Loucy (cell line): Measurements from ENCODE around the gene PPEF1.

Experiments
- EZH2phosphoT487 ChIP-seq: fragments of 200-600 bp; IDR thresholded peaks from 2 replicates; pipeline ENCODE4 v1.6.1; 2018; ENCODE audit warnings: antibody characterized with exemption, mild to moderate bottlenecking, moderate library complexity, borderline replicate concordance
- TF ChIP-seq, protein P1 (sequence below): fragments of 200-600 bp; sonication (generic); conservative IDR thresholded peaks from 2 replicates; pipeline ENCODE4 v1.5.1; 2014; ENCODE audit warnings: mild to moderate bottlenecking, antibody characterized with exemption, low read length

DNA sequence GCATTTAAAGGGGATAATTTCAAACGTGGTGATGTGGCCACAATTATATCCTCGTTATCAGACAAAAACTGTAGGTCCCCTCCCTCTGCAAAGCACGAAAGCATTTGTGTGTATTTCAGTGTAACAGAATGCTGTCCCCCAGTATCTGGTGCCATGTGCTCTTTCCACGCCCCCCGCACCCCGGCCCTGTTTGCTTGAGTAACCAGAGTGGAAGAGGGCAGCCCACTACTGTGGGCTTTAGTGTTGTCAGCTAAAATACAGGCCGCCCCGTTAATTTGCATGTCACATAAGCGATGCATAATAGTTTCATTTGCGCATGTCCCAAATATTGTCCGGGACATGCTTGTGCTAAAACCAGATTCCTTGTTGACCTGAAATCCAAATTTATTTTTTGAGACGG, 166.4 kb downstream of the PPEF1 start:
- TF ChIP-seq, protein P1, sequence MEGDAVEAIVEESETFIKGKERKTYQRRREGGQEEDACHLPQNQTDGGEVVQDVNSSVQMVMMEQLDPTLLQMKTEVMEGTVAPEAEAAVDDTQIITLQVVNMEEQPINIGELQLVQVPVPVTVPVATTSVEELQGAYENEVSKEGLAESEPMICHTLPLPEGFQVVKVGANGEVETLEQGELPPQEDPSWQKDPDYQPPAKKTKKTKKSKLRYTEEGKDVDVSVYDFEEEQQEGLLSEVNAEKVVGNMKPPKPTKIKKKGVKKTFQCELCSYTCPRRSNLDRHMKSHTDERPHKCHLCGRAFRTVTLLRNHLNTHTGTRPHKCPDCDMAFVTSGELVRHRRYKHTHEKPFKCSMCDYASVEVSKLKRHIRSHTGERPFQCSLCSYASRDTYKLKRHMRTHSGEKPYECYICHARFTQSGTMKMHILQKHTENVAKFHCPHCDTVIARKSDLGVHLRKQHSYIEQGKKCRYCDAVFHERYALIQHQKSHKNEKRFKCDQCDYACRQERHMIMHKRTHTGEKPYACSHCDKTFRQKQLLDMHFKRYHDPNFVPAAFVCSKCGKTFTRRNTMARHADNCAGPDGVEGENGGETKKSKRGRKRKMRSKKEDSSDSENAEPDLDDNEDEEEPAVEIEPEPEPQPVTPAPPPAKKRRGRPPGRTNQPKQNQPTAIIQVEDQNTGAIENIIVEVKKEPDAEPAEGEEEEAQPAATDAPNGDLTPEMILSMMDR: no peak
- no peak for TF ChIP-seq EZH2phosphoT487
